Measurements from ENCODE around the gene MARCHF4.

MARCHF4 gene

DNA sequence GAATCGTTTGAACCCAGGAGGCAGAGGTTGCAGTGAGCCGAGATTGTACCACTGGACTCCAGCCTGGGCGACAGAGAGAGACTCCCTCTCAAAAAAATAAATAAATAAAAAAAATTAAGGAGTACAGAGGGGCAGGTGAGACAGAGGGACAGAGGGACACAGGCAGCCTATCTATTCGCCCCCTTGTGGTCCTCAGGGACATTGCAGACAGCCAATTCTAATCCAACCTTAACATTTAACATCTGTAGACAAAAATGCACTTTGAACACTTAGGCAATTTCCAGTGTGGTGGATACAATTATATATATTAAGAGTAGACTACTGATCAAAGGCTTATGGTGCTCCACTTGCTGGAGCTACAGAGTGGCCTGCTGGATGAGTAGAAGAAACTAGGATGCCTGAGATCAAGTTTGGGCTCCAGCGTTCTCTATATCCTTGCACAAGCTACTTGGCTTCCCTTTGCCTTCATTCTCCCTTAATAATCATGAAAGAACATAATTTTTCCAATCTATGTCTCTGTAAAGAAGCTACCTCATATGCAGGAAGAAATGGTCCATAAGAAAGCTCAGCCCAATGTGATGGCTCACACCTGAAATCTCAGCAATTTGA lies 31.8 kb upstream of the MARCHF4 start:
- TF ChIP-seq, protein P1, sequence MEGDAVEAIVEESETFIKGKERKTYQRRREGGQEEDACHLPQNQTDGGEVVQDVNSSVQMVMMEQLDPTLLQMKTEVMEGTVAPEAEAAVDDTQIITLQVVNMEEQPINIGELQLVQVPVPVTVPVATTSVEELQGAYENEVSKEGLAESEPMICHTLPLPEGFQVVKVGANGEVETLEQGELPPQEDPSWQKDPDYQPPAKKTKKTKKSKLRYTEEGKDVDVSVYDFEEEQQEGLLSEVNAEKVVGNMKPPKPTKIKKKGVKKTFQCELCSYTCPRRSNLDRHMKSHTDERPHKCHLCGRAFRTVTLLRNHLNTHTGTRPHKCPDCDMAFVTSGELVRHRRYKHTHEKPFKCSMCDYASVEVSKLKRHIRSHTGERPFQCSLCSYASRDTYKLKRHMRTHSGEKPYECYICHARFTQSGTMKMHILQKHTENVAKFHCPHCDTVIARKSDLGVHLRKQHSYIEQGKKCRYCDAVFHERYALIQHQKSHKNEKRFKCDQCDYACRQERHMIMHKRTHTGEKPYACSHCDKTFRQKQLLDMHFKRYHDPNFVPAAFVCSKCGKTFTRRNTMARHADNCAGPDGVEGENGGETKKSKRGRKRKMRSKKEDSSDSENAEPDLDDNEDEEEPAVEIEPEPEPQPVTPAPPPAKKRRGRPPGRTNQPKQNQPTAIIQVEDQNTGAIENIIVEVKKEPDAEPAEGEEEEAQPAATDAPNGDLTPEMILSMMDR (IDR thresholded peaks at IDR 0.05; ENCODE audit: low read depth, low read length): peak; percentile 88
- H3K4me3 ChIP-seq (ENCODE audit: low read depth, low read length): no peak overlapping the region

DNA sequence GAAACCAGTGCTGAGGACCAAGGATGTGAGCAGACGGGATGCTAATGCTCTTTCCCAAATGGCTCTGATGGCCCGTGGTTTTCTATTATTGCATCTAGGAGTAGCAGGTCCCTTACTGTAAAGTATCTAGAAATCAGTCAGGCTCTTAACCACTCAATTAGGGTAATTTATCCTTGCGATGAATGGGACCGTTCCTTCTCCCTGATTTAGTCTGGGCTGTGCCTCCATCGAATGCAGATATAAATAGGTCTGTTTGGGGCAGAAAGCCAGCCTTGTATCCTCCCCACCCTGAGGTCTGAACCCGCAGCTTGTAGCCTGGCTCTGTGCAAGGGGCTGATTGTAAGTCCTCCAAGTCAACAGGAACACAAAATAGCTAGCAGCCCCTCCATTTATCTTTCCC lies 30.5 kb upstream of the MARCHF4 start:
- no peak overlapping the region for H3K4me3 ChIP-seq (ENCODE audit: low read depth, low read length)
- TF ChIP-seq, protein P1 (IDR thresholded peaks at IDR 0.05; ENCODE audit: low read depth, low read length): no peak

DNA sequence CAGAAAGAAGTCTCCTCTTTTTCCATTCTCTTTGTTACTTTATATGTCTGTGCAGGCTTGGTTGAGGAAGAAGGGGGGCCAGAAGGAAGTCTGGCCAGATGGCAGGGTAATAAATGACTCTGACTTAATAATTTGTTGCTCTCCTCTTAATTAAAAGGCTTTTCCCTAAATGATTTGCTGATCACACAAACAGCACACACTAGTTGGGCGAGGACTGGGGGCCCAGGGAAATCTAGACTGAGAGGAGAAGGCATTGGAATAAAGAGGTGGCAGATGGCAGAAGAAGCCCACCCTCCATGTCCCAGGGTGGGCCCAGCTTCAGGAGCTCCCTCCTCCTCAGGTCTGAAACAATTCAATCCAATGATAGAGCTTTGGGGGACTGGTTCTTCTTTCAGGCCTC lies 27.3 kb upstream of the MARCHF4 start:
- H3K4me3 ChIP-seq (ENCODE audit: low read depth, low read length): no peak overlapping the region
- TF ChIP-seq, protein P1 (IDR thresholded peaks at IDR 0.05; ENCODE audit: low read depth, low read length): no peak

DNA sequence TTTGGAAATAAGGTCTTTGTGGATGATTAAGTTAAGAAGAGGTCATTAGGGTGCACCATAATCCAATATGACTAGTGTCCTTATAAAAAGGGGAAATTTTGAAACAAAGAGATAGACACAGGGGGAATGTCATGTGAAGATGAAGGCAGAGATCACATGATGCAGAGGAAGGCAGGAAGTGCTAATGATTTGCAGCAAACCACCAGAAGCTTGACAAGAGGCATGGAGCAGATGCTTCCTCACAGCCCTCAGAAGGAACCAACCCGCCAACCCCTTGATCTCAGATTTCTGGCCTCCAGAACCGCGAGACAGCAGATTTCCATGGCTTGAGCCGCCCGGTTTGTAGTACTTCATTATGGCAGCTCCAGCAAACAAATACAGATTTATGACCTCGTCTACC lies 22.6 kb upstream of the MARCHF4 start:
- H3K4me3 ChIP-seq (ENCODE audit: low read depth, low read length): no peak overlapping the region
- TF ChIP-seq, protein P1 (IDR thresholded peaks at IDR 0.05; ENCODE audit: low read depth, low read length): no peak

DNA sequence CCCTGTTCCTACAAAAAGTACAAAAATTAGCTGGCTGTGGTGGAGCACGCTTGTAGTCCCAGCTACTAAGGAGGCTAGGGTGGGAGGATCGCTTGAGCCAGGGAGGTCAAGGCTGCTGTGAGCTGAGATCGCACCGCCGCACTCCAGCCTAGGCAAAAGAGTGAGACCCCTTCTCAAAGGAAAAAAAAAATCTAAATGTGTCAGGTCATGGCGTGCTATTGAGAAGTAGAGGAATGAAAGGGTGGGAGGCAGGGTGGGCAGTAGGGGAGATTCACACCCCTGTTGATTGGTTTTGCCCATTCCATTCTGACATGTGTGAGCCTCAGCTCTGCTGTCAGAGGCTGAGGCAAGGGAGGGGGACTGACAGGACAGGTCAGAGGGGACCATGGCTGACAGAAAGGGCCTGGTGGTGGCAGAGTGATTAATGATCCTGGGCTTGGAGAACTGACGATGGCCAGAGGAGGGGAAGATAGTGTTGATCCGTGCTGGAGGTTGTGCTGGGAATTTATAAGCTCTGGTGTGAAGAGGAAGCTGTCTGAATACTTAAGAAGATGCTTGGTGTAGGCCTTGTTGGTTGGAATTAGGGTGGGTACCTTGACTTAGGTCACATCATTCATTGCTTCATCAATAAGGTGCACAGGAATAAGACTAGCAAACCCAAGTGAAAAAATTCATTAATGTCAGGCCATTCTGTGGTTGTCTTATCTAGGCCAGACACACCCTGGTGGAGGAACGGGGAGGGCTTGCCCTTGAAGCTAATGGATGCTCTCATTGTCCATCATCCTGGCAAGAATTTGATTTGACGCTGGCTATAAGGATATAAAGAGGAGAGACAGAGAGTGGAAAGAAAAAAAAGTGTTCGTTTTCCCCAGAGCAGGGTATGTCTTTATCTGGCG lies 20.9 kb upstream of the MARCHF4 start:
- H3K4me3 ChIP-seq (ENCODE audit: low read depth, low read length): no peak overlapping the region
- TF ChIP-seq, protein P1 (IDR thresholded peaks at IDR 0.05; ENCODE audit: low read depth, low read length): no peak

DNA sequence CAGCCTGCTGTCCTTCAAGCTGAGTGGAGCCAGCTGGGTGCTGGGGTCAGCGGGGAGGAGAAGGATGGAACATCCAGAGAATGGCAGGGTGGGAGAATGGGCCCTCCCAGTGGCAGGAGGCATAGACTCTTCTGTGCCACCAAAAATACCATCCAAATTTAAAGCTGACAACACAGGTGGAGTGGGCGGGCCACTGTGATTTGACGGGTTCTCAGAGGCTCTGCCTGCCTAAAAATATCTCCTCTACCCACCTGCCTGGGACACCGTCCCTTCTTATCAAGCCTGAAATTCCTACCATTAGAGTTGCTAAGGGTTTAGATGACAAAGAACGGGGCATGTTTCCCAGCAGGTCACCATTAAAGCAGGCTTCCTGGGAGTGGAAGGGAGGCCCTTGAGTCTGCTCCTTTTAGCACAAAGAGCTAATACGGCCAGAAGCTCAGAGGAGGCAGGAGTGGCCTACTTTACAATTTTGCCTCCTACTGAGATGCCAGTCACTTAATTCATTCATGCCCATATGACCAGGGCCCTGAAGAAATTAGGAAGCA lies 19.8 kb upstream of the MARCHF4 start:
- no peak overlapping the region for H3K4me3 ChIP-seq (ENCODE audit: low read depth, low read length)
- TF ChIP-seq, protein P1 (IDR thresholded peaks at IDR 0.05; ENCODE audit: low read depth, low read length): no peak

DNA sequence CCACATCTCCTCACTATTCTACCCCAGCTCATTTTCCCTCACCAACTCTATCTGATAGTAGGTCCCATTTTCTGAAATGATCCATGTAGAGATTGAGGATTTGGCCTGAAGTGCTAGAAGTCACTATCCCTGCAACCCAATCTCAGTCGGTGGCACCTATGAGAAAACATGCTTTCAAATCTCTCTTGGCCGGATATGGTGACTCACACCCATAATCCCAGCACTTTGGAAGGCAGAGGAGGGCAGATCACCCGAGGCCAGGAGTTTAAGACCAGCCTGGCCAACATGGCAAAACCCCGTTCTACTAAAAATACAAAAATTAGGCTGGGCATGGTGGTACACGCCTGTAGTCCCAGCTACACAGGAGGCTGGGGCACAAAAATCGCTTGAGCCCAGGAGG lies 19.1 kb upstream of the MARCHF4 start:
- no peak overlapping the region for H3K4me3 ChIP-seq (ENCODE audit: low read depth, low read length)
- TF ChIP-seq, protein P1 (IDR thresholded peaks at IDR 0.05; ENCODE audit: low read depth, low read length): no peak
